GM19468 (cell line): ENCODE results near the gene ATP9B.
A peak's percentile ranks its signal among the peaks of the same experiment; 100 is the strongest.
"Not testable (repeated sequence)": the region's sequence is repeated elsewhere in the genome, so short reads cannot be mapped to it uniquely, and the experiment has no call there.

Experiments used
- ATAC-seq: cut with Tn5 transposase; IDR thresholded peaks from one replicate; pipeline ENCODE4 v1.9.1; 2021; ENCODE audit warnings: mild to moderate bottlenecking, moderate library complexity, moderate number of reproducible peaks; ENCODE audit not compliant: unreplicated experiment; ENCODE audit errors: extremely low read depth

The ATP9B gene

GRCh38 chr18:79371561-79372121 lies 302.4 kb downstream of the ATP9B start:
- no peak for ATAC-seq

- no peak for ATAC-seq
These were observed 303.3 kb downstream of the ATP9B start for GRCh38 chr18:79372461-79372860.

GRCh38 chr18:79372991-79373390 lies 303.8 kb downstream of the ATP9B start:
- no peak for ATAC-seq

GRCh38 chr18:79373736-79374135 lies 304.5 kb downstream of the ATP9B start:
- no peak for ATAC-seq

GRCh38 chr18:79374408-79375171 lies 305.4 kb downstream of the ATP9B start:
- peak; percentile 83 for ATAC-seq

- ATAC-seq, result no peak
These were observed 306.4 kb downstream of the ATP9B start for GRCh38 chr18:79375441-79376154.

GRCh38 chr18:79376661-79377060 lies 307.5 kb downstream of the ATP9B start:
- ATAC-seq, result not testable (repeated sequence)

- no peak for ATAC-seq
These were observed 308.1 kb downstream of the ATP9B start for GRCh38 chr18:79377187-79377891.

- ATAC-seq, result peak; percentile 42
These were observed 309.5 kb downstream of the ATP9B start for GRCh38 chr18:79378536-79379250.

- ATAC-seq, result no peak
These were observed 310.2 kb downstream of the ATP9B start for GRCh38 chr18:79379251-79379905.

GRCh38 chr18:79379931-79380815 lies 311.0 kb downstream of the ATP9B start:
- no peak for ATAC-seq

- ATAC-seq, result no peak
These were observed 311.9 kb downstream of the ATP9B start for GRCh38 chr18:79380816-79381806.

- ATAC-seq, result no peak
These were observed 312.7 kb downstream of the ATP9B start for GRCh38 chr18:79381811-79382311.

GRCh38 chr18:79382681-79383387 lies 313.6 kb downstream of the ATP9B start:
- ATAC-seq, result no peak

GRCh38 chr18:79383388-79384056 lies 314.3 kb downstream of the ATP9B start:
- ATAC-seq, result no peak

GRCh38 chr18:79384151-79384807 lies 315.1 kb downstream of the ATP9B start:
- ATAC-seq, result no peak
